ENCODE measurements around the gene MLLT10. TPM values are rescaled to one million over a fixed set of nuclear protein-coding genes. Genes with fewer than 3 reads are reported as not detected.

The MLLT10 gene
- total and polyA plus RNA-seq, 9 of the 15 experiments (the other 6 are each of a cell fraction or from before 2014, with no cell fraction given) = 18.8 to 81.4 (median 64.2) TPM

DNA sequence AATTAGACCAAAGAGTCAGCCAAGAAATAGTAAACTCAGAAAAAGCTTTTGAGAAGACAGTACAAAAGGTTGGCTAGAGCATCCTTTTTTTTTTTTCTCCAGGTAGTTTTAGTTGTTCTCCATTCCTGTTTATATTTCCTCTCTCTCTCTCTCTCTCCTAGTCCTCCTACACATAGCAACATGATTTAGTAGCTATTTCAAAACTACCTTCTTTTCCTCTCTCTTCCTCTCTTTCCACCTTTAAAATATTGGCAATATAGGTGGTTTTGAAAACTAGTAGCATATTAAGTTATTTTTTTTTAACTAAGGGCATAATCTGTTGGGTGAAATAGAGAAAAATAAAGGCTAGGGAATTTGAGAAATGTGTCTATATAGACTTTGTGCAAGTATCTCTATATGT lies 13.5 kb upstream of the MLLT10 start:
- in situ Hi-C loops (cut with MboI) = no loop called here
- TF ChIP-seq ARID1B (IDR thresholded peaks at IDR 0.05) (no peak), PCBP1 (IDR thresholded peaks at IDR 0.05; ENCODE audit: low read depth, low read length, poor library complexity, severe bottlenecking) (no peak), ZNF586 (CRISPR knock-in tag; conservative IDR thresholded peaks at IDR 0.05) (no peak), SAFB (IDR thresholded peaks at IDR 0.05; ENCODE audit: borderline replicate concordance, low read depth, low read length) (no peak), SLC30A9 (CRISPR knock-in tag; IDR thresholded peaks at IDR 0.05) (no peak), EGR1 (conservative IDR thresholded peaks at IDR 0.05) (peak; percentile 47; the same call in 1 of the 2 replicates), TBL1XR1 (IDR thresholded peaks at IDR 0.05; ENCODE audit: low read length in 2 of 2) (no peak), IRF2 (CRISPR knock-in tag; IDR thresholded peaks at IDR 0.05) (no peak), ZNF282 (CRISPR knock-in tag; IDR thresholded peaks at IDR 0.05) (no peak), ZNF143 (CRISPR knock-in tag; IDR thresholded peaks at IDR 0.05) (no peak), MEIS2 (IDR thresholded peaks at IDR 0.05; ENCODE audit: partially characterized antibody) (peak; percentile 13), BHLHE40 (IDR thresholded peaks at IDR 0.05; ENCODE audit: low read length) (no peak), MYNN (IDR thresholded peaks at IDR 0.05) (no peak), MYNN (CRISPR knock-in tag; IDR thresholded peaks at IDR 0.05) (no peak), DPF2 (IDR thresholded peaks at IDR 0.05) (no peak)
- TF ChIP-seq, protein P1, sequence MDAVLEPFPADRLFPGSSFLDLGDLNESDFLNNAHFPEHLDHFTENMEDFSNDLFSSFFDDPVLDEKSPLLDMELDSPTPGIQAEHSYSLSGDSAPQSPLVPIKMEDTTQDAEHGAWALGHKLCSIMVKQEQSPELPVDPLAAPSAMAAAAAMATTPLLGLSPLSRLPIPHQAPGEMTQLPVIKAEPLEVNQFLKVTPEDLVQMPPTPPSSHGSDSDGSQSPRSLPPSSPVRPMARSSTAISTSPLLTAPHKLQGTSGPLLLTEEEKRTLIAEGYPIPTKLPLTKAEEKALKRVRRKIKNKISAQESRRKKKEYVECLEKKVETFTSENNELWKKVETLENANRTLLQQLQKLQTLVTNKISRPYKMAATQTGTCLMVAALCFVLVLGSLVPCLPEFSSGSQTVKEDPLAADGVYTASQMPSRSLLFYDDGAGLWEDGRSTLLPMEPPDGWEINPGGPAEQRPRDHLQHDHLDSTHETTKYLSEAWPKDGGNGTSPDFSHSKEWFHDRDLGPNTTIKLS (IDR thresholded peaks at IDR 0.05; ENCODE audit: borderline replicate concordance, low read depth) = no peak
- TF ChIP-seq, protein P2, sequence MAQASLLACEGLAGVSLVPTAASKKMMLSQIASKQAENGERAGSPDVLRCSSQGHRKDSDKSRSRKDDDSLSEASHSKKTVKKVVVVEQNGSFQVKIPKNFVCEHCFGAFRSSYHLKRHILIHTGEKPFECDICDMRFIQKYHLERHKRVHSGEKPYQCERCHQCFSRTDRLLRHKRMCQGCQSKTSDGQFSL (CRISPR knock-in tag; IDR thresholded peaks at IDR 0.05) = no peak
- TF ChIP-seq, protein P2 (tag; IDR thresholded peaks at IDR 0.05) = 0 out of 4 replicates have a peak, but pooled peaks of 1 of the 2 experiments have one; percentile 34
- TF ChIP-seq, protein P3, sequence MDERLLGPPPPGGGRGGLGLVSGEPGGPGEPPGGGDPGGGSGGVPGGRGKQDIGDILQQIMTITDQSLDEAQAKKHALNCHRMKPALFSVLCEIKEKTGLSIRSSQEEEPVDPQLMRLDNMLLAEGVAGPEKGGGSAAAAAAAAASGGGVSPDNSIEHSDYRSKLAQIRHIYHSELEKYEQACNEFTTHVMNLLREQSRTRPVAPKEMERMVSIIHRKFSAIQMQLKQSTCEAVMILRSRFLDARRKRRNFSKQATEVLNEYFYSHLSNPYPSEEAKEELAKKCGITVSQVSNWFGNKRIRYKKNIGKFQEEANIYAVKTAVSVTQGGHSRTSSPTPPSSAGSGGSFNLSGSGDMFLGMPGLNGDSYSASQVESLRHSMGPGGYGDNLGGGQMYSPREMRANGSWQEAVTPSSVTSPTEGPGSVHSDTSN (CRISPR knock-in tag; IDR thresholded peaks at IDR 0.05; ENCODE audit: low read depth) = no peak
- TF ChIP-seq, protein P3 (tag; conservative IDR thresholded peaks at IDR 0.05; ENCODE audit: low read depth) = peak; percentile 36; the same call in 1 of the 2 replicates
- H2AFZ ChIP-seq (ENCODE audit: low read depth, low read length) = no peak overlapping the region
- no peaks in the 10 kb centered on the region for H3K9me3 ChIP-seq (replicated peaks; ENCODE audit: control insufficient read depth, insufficient read depth, low read depth, low read length)
- H3K27me3 ChIP-seq (ENCODE audit: control insufficient read depth in 2 of 2, insufficient read depth in 2 of 2, low read length in 2 of 2) = no peaks in the 10 kb centered on the region
- DNase-seq (ENCODE audit: extremely low read depth in 1 of 4, low spot score in 3 of 4) (no peak), ATAC-seq (no peak), FAIRE-seq (no peak)
- no peaks in the 10 kb centered on the region; the same call in 2 of the 3 replicates for H3K79me2 ChIP-seq (ENCODE audit: control insufficient read depth, insufficient read depth, low read length)
- POLR2A ChIA-PET = interaction anchor here (0.6 to 1.4 kb wide), 2 partner anchors 24 to 353 kb away, joined by 3 to 5 read pairs; no protein-coding TSS in a partner anchor
- H3K9ac ChIP-seq (ENCODE audit: insufficient read depth in 1 of 2, low read depth in 2 of 2, low read length in 2 of 2) = no peak overlapping the region
- no TSS peak for BruUV-seq (replicated peaks)
- CTCF ChIA-PET (ENCODE audit: low intra/inter-chr PET ratio) = no interaction called here
- no peaks in the 10 kb centered on the region for H4K20me1 ChIP-seq (replicated peaks; ENCODE audit: control insufficient read depth, insufficient read depth, low read length)
- H3K4me1 ChIP-seq (replicated peaks in 1 of 2; ENCODE audit: control insufficient read depth in 2 of 2, insufficient read depth in 2 of 2, low read length in 2 of 2) = peaks cover 17 to 32% of the 10 kb centered on the region in 2 experiments; a peak in 4 of 5 replicates
- H3K27ac ChIP-seq (ENCODE audit: extremely low read depth, low read depth, low read length) = no peak overlapping the region
- no peak overlapping the region for H3K4me3 ChIP-seq
- no peak overlapping the region for H3K4me2 ChIP-seq (ENCODE audit: insufficient read depth, low read length)
- intact Hi-C loops (cut with micrococcal nuclease) = no loop called here
- H3K36me3 ChIP-seq (ENCODE audit: control insufficient read depth, insufficient read depth, low read length) = no peaks in the 10 kb centered on the region
- H3K9me1 ChIP-seq (ENCODE audit: control insufficient read depth, insufficient read depth, low read length) = no peaks in the 10 kb centered on the region
